Measurements from ENCODE around the gene MAST2. TPM values are rescaled to one million over a fixed set of nuclear protein-coding genes. Genes with fewer than 3 reads are reported as not detected.

MAST2 gene
- total and polyA plus RNA-seq, 9 of the 15 experiments (the other 6 are each of a cell fraction or from before 2014, with no cell fraction given): 0.73 to 32.0 (median 17.8) TPM

DNA sequence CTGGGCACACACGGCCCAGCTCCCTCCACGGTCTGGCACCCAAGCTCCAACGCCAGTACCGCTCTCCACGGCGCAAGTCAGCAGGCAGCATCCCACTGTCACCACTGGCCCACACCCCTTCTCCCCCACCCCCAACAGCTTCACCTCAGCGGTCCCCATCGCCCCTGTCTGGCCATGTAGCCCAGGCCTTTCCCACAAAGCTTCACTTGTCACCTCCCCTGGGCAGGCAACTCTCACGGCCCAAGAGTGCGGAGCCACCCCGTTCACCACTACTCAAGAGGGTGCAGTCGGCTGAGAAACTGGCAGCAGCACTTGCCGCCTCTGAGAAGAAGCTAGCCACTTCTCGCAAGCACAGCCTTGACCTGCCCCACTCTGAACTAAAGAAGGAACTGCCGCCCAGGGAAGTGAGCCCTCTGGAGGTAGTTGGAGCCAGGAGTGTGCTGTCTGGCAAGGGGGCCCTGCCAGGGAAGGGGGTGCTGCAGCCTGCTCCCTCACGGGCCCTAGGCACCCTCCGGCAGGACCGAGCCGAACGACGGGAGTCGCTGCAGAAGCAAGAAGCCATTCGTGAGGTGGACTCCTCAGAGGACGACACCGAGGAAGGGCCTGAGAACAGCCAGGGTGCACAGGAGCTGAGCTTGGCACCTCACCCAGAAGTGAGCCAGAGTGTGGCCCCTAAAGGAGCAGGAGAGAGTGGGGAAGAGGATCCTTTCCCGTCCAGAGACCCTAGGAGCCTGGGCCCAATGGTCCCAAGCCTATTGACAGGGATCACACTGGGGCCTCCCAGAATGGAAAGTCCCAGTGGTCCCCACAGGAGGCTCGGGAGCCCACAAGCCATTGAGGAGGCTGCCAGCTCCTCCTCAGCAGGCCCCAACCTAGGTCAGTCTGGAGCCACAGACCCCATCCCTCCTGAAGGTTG, 231.4 kb downstream of the MAST2 start:
- POLR2A ChIA-PET: interaction anchor here (0.7 to 4.1 kb wide), 8 partner anchors 11 to 362 kb away, joined by 3 to 29 read pairs (median 4); partner anchors contain the start of gene PIK3R3

More for the DNA sequence above, 231.4 kb downstream of the MAST2 start:
- Histone ChIP-seq H3K4me3 (no peak overlapping the region), H3K9me3 (replicated peaks; ENCODE audit: control insufficient read depth, insufficient read depth, low read depth, low read length) (no peaks in the 10 kb centered on the region), H3K27me3 (ENCODE audit: control insufficient read depth in 2 of 2, insufficient read depth in 2 of 2, low read length in 2 of 2) (no peaks in the 10 kb centered on the region), H2AFZ (ENCODE audit: low read depth, low read length) (no peak overlapping the region), H3K4me2 (ENCODE audit: insufficient read depth, low read length) (no peak overlapping the region), H3K9me1 (ENCODE audit: control insufficient read depth, insufficient read depth, low read length) (no peaks in the 10 kb centered on the region), H3K79me2 (ENCODE audit: control insufficient read depth, insufficient read depth, low read length) (no peaks in the 10 kb centered on the region), H3K4me1 (replicated peaks in 1 of 2; ENCODE audit: control insufficient read depth in 2 of 2, insufficient read depth in 2 of 2, low read length in 2 of 2) (peaks cover 10 to 12% of the 10 kb centered on the region in 2 experiments; a peak in 4 of 5 replicates), H3K27ac (ENCODE audit: extremely low read depth, low read depth, low read length) (no peak overlapping the region), H4K20me1 (replicated peaks; ENCODE audit: control insufficient read depth, insufficient read depth, low read length) (0 out of 2 replicates have a peak, but pooled peaks cover 8% of the 10 kb centered on the region), H3K36me3 (ENCODE audit: control insufficient read depth, insufficient read depth, low read length) (peaks cover 33% of the 10 kb centered on the region; the same call in 1 of the 3 replicates), H3K9ac (ENCODE audit: insufficient read depth in 1 of 2, low read depth in 2 of 2, low read length in 2 of 2) (peak overlapping the region in 1 of 2 experiments; percentile 47; a peak in 1 of 4 replicates)
- DNase-seq (ENCODE audit: extremely low read depth in 1 of 4, low spot score in 3 of 4) (no peak), ATAC-seq (no peak), FAIRE-seq (no peak)
- WGBS (ENCODE audit: insufficient coverage, low coverage, missing lambda C conversion rate): 90% methylated on average over 26 of the region's 27 CpGs
- no TSS peak for BruUV-seq (replicated peaks)
- CTCF ChIA-PET (ENCODE audit: low intra/inter-chr PET ratio): interaction anchor here (4.4 to 5.8 kb wide), 2 partner anchors 145 to 189 kb away, joined by 32 to 157 read pairs; no protein-coding TSS in a partner anchor
- TF ChIP-seq TCF7 (IDR thresholded peaks at IDR 0.05; ENCODE audit: borderline replicate concordance): no peak
- peak; percentile 60 for TF ChIP-seq POLR2G (IDR thresholded peaks at IDR 0.05; ENCODE audit: low read depth, low read length)
- TF ChIP-seq, protein P1, sequence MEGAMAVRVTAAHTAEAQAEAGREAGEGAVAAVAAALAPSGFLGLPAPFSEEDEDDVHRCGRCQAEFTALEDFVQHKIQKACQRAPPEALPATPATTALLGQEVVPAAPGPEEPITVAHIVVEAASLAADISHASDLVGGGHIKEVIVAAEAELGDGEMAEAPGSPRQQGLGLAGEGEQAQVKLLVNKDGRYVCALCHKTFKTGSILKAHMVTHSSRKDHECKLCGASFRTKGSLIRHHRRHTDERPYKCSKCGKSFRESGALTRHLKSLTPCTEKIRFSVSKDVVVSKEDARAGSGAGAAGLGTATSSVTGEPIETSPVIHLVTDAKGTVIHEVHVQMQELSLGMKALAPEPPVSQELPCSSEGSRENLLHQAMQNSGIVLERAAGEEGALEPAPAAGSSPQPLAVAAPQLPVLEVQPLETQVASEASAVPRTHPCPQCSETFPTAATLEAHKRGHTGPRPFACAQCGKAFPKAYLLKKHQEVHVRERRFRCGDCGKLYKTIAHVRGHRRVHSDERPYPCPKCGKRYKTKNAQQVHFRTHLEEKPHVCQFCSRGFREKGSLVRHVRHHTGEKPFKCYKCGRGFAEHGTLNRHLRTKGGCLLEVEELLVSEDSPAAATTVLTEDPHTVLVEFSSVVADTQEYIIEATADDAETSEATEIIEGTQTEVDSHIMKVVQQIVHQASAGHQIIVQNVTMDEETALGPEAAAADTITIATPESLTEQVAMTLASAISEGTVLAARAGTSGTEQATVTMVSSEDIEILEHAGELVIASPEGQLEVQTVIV (CRISPR knock-in tag; IDR thresholded peaks at IDR 0.05; ENCODE audit: borderline replicate concordance): no peak
- intact Hi-C loops (cut with micrococcal nuclease): no loop called here
- in situ Hi-C loops (cut with MboI): loop anchor here (5.0 kb wide), 1 partner anchor 142 kb away; the partner anchor contains the start of genes P3R3URF and TSPAN1
